Cardiac fibroblast (primary cell): Measurements from ENCODE around the gene HDHD3.

Experiments
- DNase-seq, 2 donors: peaks; one replicate each; pipeline versions ENCODE4 v3.0.0 to v3.0.0-alpha.2; 2010; ENCODE audit warnings: low read depth in 2 of 2
- H3K4me3 ChIP-seq, 2 donors: replicated peaks in 1 of 2; 1 replicate in 1 of 2; 2 replicates in 1 of 2; pipeline ENCODE4 v1.5.1; 2011; ENCODE audit warnings: low read depth in 2 of 2, low read length in 2 of 2, mild to moderate bottlenecking in 2 of 2, moderate library complexity in 1 of 2
- TF ChIP-seq, protein P1 (sequence below): IDR thresholded peaks from one replicate; pipeline ENCODE4 v1.5.1; 2011; ENCODE audit warnings: low read depth, mild to moderate bottlenecking, low read length, inconsistent platforms

Gene HDHD3

DNA sequence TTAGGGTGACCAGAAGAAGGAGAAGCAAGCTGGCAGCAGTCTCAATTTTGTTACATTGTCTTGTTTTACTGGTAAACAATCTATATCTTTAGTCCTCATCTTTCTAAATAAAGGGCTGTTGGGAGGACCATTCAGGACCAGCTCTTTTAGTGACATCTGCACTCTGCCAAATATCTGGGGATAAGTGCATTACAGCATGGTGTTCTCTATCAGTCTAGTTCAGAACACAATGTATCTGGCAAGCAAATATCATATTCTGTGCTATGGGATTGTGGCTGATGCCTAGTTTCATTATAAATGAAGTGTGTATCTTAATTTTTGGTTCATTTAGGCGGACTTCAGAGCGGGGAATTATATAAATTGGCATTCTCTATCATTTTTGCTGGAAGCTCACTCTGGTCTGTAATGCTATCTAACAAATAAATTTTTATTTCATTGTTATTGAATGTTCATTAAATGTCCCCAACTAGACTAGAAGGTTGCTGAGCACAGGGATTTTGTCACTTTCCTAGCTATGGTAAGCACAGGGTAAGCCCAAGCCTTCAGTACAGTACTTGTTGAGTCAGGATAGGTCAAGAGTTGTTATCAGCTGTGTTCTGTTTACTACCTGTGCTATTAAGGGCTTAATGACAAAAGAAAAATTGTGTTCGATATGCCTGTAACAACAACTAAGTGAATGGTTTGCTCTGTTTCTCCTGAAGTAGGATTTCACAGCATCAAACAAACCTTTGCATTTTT, 48.6 kb downstream of the HDHD3 start:
- TF ChIP-seq, protein P1, sequence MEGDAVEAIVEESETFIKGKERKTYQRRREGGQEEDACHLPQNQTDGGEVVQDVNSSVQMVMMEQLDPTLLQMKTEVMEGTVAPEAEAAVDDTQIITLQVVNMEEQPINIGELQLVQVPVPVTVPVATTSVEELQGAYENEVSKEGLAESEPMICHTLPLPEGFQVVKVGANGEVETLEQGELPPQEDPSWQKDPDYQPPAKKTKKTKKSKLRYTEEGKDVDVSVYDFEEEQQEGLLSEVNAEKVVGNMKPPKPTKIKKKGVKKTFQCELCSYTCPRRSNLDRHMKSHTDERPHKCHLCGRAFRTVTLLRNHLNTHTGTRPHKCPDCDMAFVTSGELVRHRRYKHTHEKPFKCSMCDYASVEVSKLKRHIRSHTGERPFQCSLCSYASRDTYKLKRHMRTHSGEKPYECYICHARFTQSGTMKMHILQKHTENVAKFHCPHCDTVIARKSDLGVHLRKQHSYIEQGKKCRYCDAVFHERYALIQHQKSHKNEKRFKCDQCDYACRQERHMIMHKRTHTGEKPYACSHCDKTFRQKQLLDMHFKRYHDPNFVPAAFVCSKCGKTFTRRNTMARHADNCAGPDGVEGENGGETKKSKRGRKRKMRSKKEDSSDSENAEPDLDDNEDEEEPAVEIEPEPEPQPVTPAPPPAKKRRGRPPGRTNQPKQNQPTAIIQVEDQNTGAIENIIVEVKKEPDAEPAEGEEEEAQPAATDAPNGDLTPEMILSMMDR = no peak
- DNase-seq = no peak
- no peak overlapping the region for H3K4me3 ChIP-seq

DNA sequence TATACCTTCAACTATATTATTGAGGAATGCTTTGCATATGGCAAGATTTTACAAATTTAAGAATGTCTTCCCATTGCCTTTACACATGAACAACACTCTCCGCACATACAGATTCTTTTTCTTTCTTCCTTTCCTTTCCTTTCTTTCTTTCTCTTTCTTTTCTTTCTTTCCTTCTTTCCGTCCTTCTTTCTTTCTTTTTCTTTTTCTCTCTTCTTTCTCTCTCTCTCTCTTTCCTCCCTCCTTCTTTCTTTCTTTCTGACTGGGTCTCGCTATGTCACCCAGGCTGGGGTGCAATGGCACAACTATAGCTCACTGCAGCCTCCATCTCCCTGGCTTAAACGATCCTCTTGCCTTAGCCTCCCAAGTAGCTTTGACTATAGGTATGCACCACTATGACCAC, 50.6 kb downstream of the HDHD3 start:
- no peak overlapping the region for H3K4me3 ChIP-seq
- TF ChIP-seq, protein P1 = no peak
- DNase-seq = no peak
